ENCODE data around the gene PBRM1.

- TF ChIP-seq POLR2AphosphoS5 (IDR thresholded peaks at IDR 0.05) (no peak), CTCF (IDR thresholded peaks at IDR 0.05) (no peak), POLR2A (IDR thresholded peaks at IDR 0.05) (no peak), EP300 (IDR thresholded peaks at IDR 0.05; ENCODE audit: low read depth) (no peak)
These were observed 115.6 kb downstream of the PBRM1 start for GRCh38 chr3:52570076-52570475.
